ENCODE results near the gene KCNMA1.

The KCNMA1 gene

GRCh38 chr10:77318739-77319138, 318.9 kb downstream of the KCNMA1 start:
- Histone ChIP-seq H3K9ac (no peak overlapping the region), H3K4me3 (ENCODE audit: low read depth, low read length) (no peak overlapping the region), H3K4me1 (no peaks in the 10 kb centered on the region), H3K79me2 (no peaks in the 10 kb centered on the region), H3K36me3 (ENCODE audit: control insufficient read depth, insufficient read depth, low read length) (no peaks in the 10 kb centered on the region), H3K27ac (no peak overlapping the region), H2AFZ (no peak overlapping the region), H3K4me2 (ENCODE audit: low read length) (no peak overlapping the region), H3K27me3 (ENCODE audit: control insufficient read depth, insufficient read depth, low read length) (no peaks in the 10 kb centered on the region), H3K9me3 (ENCODE audit: control insufficient read depth, low read length) (no peaks in the 10 kb centered on the region)
- TF ChIP-seq CTCF (IDR thresholded peaks at IDR 0.05) = no peak

- H3K27ac ChIP-seq = no peak overlapping the region
- no peaks in the 10 kb centered on the region for H3K4me1 ChIP-seq
- no peaks in the 10 kb centered on the region for H3K36me3 ChIP-seq (ENCODE audit: control insufficient read depth, insufficient read depth, low read length)
- H3K4me3 ChIP-seq (ENCODE audit: low read depth, low read length) = no peak overlapping the region
- no peaks in the 10 kb centered on the region for H3K27me3 ChIP-seq (ENCODE audit: control insufficient read depth, insufficient read depth, low read length)
- H3K9ac ChIP-seq = no peak overlapping the region
- no peaks in the 10 kb centered on the region for H3K9me3 ChIP-seq (ENCODE audit: control insufficient read depth, low read length)
- no peak overlapping the region for H3K4me2 ChIP-seq (ENCODE audit: low read length)
- TF ChIP-seq CTCF (IDR thresholded peaks at IDR 0.05) = no peak
- no peak overlapping the region for H2AFZ ChIP-seq
- H3K79me2 ChIP-seq = no peaks in the 10 kb centered on the region
Measured at GRCh38 chr10:77317221-77317620, 320.4 kb downstream of the KCNMA1 start.

- Histone ChIP-seq H3K4me2 (ENCODE audit: low read length) (no peak overlapping the region), H3K79me2 (no peaks in the 10 kb centered on the region), H3K4me3 (ENCODE audit: low read depth, low read length) (no peak overlapping the region), H3K9me3 (ENCODE audit: control insufficient read depth, low read length) (no peaks in the 10 kb centered on the region), H3K4me1 (no peaks in the 10 kb centered on the region), H3K27me3 (ENCODE audit: control insufficient read depth, insufficient read depth, low read length) (no peaks in the 10 kb centered on the region), H2AFZ (no peak overlapping the region), H3K27ac (no peak overlapping the region), H3K9ac (no peak overlapping the region), H3K36me3 (ENCODE audit: control insufficient read depth, insufficient read depth, low read length) (no peaks in the 10 kb centered on the region)
- no peak for TF ChIP-seq CTCF (IDR thresholded peaks at IDR 0.05)
Measured at GRCh38 chr10:77315496-77316129, 322.0 kb downstream of the KCNMA1 start.

GRCh38 chr10:77313066-77313750, 324.4 kb downstream of the KCNMA1 start:
- H3K4me1 ChIP-seq = no peaks in the 10 kb centered on the region

More at GRCh38 chr10:77313066-77313750, 324.4 kb downstream of the KCNMA1 start:
- Histone ChIP-seq H3K4me3 (ENCODE audit: low read depth, low read length) (no peak overlapping the region), H3K79me2 (no peaks in the 10 kb centered on the region), H2AFZ (no peak overlapping the region), H3K9me3 (ENCODE audit: control insufficient read depth, low read length) (no peaks in the 10 kb centered on the region), H3K27me3 (ENCODE audit: control insufficient read depth, insufficient read depth, low read length) (no peaks in the 10 kb centered on the region), H3K4me2 (ENCODE audit: low read length) (no peak overlapping the region), H3K27ac (no peak overlapping the region), H3K36me3 (ENCODE audit: control insufficient read depth, insufficient read depth, low read length) (no peaks in the 10 kb centered on the region), H3K9ac (no peak overlapping the region)
- TF ChIP-seq CTCF (IDR thresholded peaks at IDR 0.05) = no peak

Measured in parathyroid adenoma (tissue), 2 donors.